ENCODE results near the gene XIAP.

The XIAP gene

GRCh38 chrX:123869488-123869887 is 9.6 kb downstream of the XIAP start:
- Histone ChIP-seq H3K27ac (replicated peaks) (no peak overlapping the region), H3K4me3 (replicated peaks; ENCODE audit: insufficient read depth, low read length) (no peak overlapping the region), H3K27me3 (ENCODE audit: insufficient read depth, poor library complexity, severe bottlenecking) (no peaks in the 10 kb centered on the region)
- DNase-seq (ENCODE audit: low read depth in 1 of 2, low spot score in 1 of 2) = no peak
- no peak for TF ChIP-seq REST (IDR thresholded peaks at IDR 0.05; ENCODE audit: insufficient replicate concordance, low read depth)
- TF ChIP-seq SPI1 (IDR thresholded peaks at IDR 0.05; ENCODE audit: borderline replicate concordance, low read depth) = no peak
- no peak for TF ChIP-seq POLR2AphosphoS5 (IDR thresholded peaks at IDR 0.05; ENCODE audit: low read depth)
- no peak for TF ChIP-seq CTCF (IDR thresholded peaks at IDR 0.05; ENCODE audit: insufficient read depth, low read length)
- TF ChIP-seq GABPA (IDR thresholded peaks at IDR 0.05; ENCODE audit: low read depth) = no peak

GRCh38 chrX:123871309-123871708 is 11.5 kb downstream of the XIAP start:
- H3K27ac ChIP-seq (replicated peaks) = no peak overlapping the region
- TF ChIP-seq CTCF (IDR thresholded peaks at IDR 0.05; ENCODE audit: insufficient read depth, low read length) (no peak), REST (IDR thresholded peaks at IDR 0.05; ENCODE audit: insufficient replicate concordance, low read depth) (no peak), POLR2AphosphoS5 (IDR thresholded peaks at IDR 0.05; ENCODE audit: low read depth) (no peak), GABPA (IDR thresholded peaks at IDR 0.05; ENCODE audit: low read depth) (no peak), SPI1 (IDR thresholded peaks at IDR 0.05; ENCODE audit: borderline replicate concordance, low read depth) (no peak)
- no peak overlapping the region for H3K4me3 ChIP-seq (replicated peaks; ENCODE audit: insufficient read depth, low read length)
- no peaks in the 10 kb centered on the region for H3K27me3 ChIP-seq (ENCODE audit: insufficient read depth, poor library complexity, severe bottlenecking)
- DNase-seq (ENCODE audit: low read depth in 1 of 2, low spot score in 1 of 2) = no peak

- no peak overlapping the region for H3K27ac ChIP-seq (replicated peaks)
- H3K27me3 ChIP-seq (ENCODE audit: insufficient read depth, poor library complexity, severe bottlenecking) = no peaks in the 10 kb centered on the region
- H3K4me3 ChIP-seq (replicated peaks; ENCODE audit: insufficient read depth, low read length) = no peak overlapping the region
- no peak for DNase-seq (ENCODE audit: low read depth in 1 of 2, low spot score in 1 of 2)
- TF ChIP-seq REST (IDR thresholded peaks at IDR 0.05; ENCODE audit: insufficient replicate concordance, low read depth) = no peak
- no peak for TF ChIP-seq CTCF (IDR thresholded peaks at IDR 0.05; ENCODE audit: insufficient read depth, low read length)
- no peak for TF ChIP-seq SPI1 (IDR thresholded peaks at IDR 0.05; ENCODE audit: borderline replicate concordance, low read depth)
- TF ChIP-seq POLR2AphosphoS5 (IDR thresholded peaks at IDR 0.05; ENCODE audit: low read depth) = no peak
- TF ChIP-seq GABPA (IDR thresholded peaks at IDR 0.05; ENCODE audit: low read depth) = no peak
Measured at GRCh38 chrX:123873956-123874355, 14.1 kb downstream of the XIAP start.
